ENCODE measurements around the gene TWSG1.

DNA sequence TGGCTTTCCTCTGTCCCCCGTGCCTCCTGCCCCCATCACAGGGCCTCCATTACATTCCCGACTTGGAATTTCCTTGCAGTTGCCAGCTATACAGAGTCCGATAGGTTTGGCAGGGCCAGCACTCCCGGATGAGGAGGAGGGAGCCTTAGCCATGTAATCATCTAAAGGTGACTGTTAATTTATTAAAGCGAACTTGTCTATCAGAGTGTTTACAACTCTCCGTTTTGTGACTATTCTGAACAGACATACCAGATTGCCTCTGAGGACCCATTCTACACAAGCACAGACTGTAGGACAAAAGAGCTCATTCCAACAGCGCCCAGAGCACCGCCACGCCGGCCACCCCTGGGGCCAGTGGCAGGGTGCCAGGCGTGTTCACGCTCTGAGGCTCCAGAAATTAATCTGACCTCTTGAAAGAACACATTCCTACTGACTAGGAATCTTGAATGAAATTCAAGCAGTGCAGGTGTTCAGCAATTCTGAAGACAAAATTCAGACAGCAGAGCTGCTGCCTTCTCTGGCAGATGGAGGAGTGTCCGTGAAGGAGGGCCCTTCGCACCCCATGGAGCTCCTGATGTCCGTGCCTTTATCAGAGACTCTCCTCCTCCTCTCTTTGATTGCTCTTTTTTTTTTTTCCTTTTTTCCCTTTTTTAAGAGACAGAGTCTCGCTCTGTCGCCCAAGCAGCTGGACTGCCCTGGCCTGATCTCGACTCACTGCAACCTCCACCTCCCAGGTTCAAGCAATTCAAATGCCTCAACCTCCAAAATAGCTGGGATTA, 82.7 kb downstream of the TWSG1 start:
- TF ChIP-seq, protein P1, sequence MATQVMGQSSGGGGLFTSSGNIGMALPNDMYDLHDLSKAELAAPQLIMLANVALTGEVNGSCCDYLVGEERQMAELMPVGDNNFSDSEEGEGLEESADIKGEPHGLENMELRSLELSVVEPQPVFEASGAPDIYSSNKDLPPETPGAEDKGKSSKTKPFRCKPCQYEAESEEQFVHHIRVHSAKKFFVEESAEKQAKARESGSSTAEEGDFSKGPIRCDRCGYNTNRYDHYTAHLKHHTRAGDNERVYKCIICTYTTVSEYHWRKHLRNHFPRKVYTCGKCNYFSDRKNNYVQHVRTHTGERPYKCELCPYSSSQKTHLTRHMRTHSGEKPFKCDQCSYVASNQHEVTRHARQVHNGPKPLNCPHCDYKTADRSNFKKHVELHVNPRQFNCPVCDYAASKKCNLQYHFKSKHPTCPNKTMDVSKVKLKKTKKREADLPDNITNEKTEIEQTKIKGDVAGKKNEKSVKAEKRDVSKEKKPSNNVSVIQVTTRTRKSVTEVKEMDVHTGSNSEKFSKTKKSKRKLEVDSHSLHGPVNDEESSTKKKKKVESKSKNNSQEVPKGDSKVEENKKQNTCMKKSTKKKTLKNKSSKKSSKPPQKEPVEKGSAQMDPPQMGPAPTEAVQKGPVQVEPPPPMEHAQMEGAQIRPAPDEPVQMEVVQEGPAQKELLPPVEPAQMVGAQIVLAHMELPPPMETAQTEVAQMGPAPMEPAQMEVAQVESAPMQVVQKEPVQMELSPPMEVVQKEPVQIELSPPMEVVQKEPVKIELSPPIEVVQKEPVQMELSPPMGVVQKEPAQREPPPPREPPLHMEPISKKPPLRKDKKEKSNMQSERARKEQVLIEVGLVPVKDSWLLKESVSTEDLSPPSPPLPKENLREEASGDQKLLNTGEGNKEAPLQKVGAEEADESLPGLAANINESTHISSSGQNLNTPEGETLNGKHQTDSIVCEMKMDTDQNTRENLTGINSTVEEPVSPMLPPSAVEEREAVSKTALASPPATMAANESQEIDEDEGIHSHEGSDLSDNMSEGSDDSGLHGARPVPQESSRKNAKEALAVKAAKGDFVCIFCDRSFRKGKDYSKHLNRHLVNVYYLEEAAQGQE (IDR thresholded peaks at IDR 0.05; ENCODE audit: low read depth, low read length), result no peak
- TF ChIP-seq EGR1 (IDR thresholded peaks at IDR 0.05; ENCODE audit: borderline replicate concordance in 1 of 2, low read depth in 2 of 2, low read length in 2 of 2) (no peak), POLR2AphosphoS5 (IDR thresholded peaks at IDR 0.05; ENCODE audit: low read length) (no peak), SREBF2 (IDR thresholded peaks at IDR 0.05; ENCODE audit: low read length) (no peak), BRCA1 (IDR thresholded peaks at IDR 0.05; ENCODE audit: low read depth, low read length) (no peak)
